A549 (cell line): ENCODE data around the gene CDK5R1. TPM values are rescaled to one million over a fixed set of nuclear protein-coding genes. Genes with fewer than 3 reads are reported as not detected.
"Not testable (repeated sequence)": the region's sequence is repeated elsewhere in the genome, so short reads cannot be mapped to it uniquely, and the experiment has no call there.

ENCODE experiments used
- ATAC-seq, 2 experiments: fragments of 200-7000 bp in 1 of 2; fragments of >200 bp in 1 of 2; cut with Nextera tagmentation in 1 of 2; cut with Tn5 transposase in 1 of 2; 3 replicates each; pipeline versions ENCODE4 v1.8.0 to v1.9.1; 2018 to 2020; ENCODE audit warnings: mild to moderate bottlenecking in 1 of 2, moderate library complexity in 1 of 2
- CTCF ChIA-PET: fragments of 300-600 bp; sonication (Branson Sonifier 250); formaldehyde crosslinking; extraction: SDS; loops from one replicate; lab custom pipeline; 2021; ENCODE audit warnings: antibody characterized with exemption, inconsistent platforms; lab: Yijun Ruan, JAX
- POLR2A ChIA-PET: fragments of 350-600 bp; formaldehyde crosslinking; extraction: SDS; loops from one replicate; lab custom pipeline; 2021; ENCODE audit warnings: antibody characterized with exemption, inconsistent platforms; lab: Yijun Ruan, JAX
- DNase-seq, 2 experiments: peaks; one replicate each; pipeline versions ENCODE4 v3.0.0 to v3.0.0-alpha.2; 2011 to 2016; ENCODE audit warnings: low read depth in 1 of 2, low spot score in 1 of 2
- FAIRE-seq: peaks from 2 replicates; lab custom pipeline; 2011; peaks lifted over from hg19 to GRCh38; lab: Jason Lieb, UNC
- H3K27ac ChIP-seq, 2 experiments: fragments of >200 bp; sonication (Bioruptor Twin); formaldehyde crosslinking; 3 replicates each; pipeline ENCODE4 v1.5.1; 2016 to 2017
- H3K4me1 ChIP-seq: fragments of >200 bp; sonication (Bioruptor Twin); formaldehyde crosslinking; 3 replicates; pipeline ENCODE4 v1.6.1; 2016
- H3K4me2 ChIP-seq: fragments of >200 bp; sonication (Bioruptor Twin); formaldehyde crosslinking; 3 replicates; pipeline ENCODE4 v1.6.1; 2016
- H3K4me3 ChIP-seq: fragments of >200 bp; sonication (Bioruptor Twin); formaldehyde crosslinking; 3 replicates; pipeline ENCODE4 v1.5.1; 2016
- H3K9me3 ChIP-seq: fragments of >200 bp; sonication (Bioruptor Twin); formaldehyde crosslinking; 3 replicates; pipeline ENCODE4 v1.6.1; 2016
- CEBPB ChIP-seq, 2 experiments: fragments of >200 bp in 1 of 2; sonication (Bioruptor Twin) in 1 of 2; formaldehyde crosslinking in 1 of 2; IDR thresholded peaks; 2 replicates each; pipeline ENCODE4 v1.6.1; 2012 to 2016
- CHD2 ChIP-seq: fragments of 150-350 bp; IDR thresholded peaks from 2 replicates; pipeline ENCODE4 v1.6.1; 2014; ENCODE audit warnings: low read length; ENCODE audit not compliant: partially characterized antibody
- EP300 ChIP-seq, 2 experiments: fragments of >200 bp; sonication (Bioruptor Twin); formaldehyde crosslinking; IDR thresholded peaks; 2 replicates in 1 of 2; 3 replicates in 1 of 2; pipeline ENCODE4 v1.6.1; 2016 to 2017
- FOSB ChIP-seq: fragments of 250-450 bp; sonication (Bioruptor Pico); IDR thresholded peaks from 2 replicates; pipeline ENCODE4 v1.5.0; 2020; ENCODE audit warnings: mild to moderate bottlenecking, moderate library complexity
- FOXS1 ChIP-seq: fragments of 250-450 bp; sonication (Bioruptor Pico); IDR thresholded peaks from 2 replicates; pipeline ENCODE4 v1.5.0; 2020; ENCODE audit warnings: mild to moderate bottlenecking, moderate library complexity
- HOXB13 ChIP-seq: fragments of 250-450 bp; sonication (Bioruptor Pico); IDR thresholded peaks from 2 replicates; pipeline ENCODE4 v1.5.0; 2020; ENCODE audit warnings: low read depth, mild to moderate bottlenecking, moderate library complexity
- JUN ChIP-seq, 2 experiments: fragments of >200 bp; sonication (Bioruptor Twin); formaldehyde crosslinking; IDR thresholded peaks; 2 replicates in 1 of 2; 3 replicates in 1 of 2; pipeline ENCODE4 v1.6.1; 2016 to 2017
- JUNB ChIP-seq: fragments of >200 bp; sonication (Bioruptor Twin); formaldehyde crosslinking; IDR thresholded peaks from 2 replicates; pipeline ENCODE4 v1.6.1; 2016
- MAFK ChIP-seq: fragments of 450-650 bp; IDR thresholded peaks from 2 replicates; pipeline ENCODE4 v1.6.1; 2014; ENCODE audit not compliant: partially characterized antibody
- MAX ChIP-seq: IDR thresholded peaks from 2 replicates; pipeline ENCODE4 v1.6.1; 2012
- MAZ ChIP-seq: fragments of 150-350 bp; IDR thresholded peaks from 2 replicates; pipeline ENCODE4 v1.6.1; 2014; ENCODE audit warnings: antibody characterized with exemption, low read depth, low read length, borderline replicate concordance
- NFE2L2 ChIP-seq: fragments of 150-350 bp; conservative IDR thresholded peaks from 2 replicates; pipeline ENCODE4 v1.6.1; 2014; ENCODE audit warnings: low read length
- POLR2AphosphoS2 ChIP-seq: conservative IDR thresholded peaks from 2 replicates; pipeline ENCODE4 v1.6.1; 2012; ENCODE audit warnings: low read length, improper control_type of control experiment, inconsistent platforms
- RAD21 ChIP-seq, 2 experiments: fragments of >200 bp in 1 of 2; sonication (Bioruptor Twin) in 1 of 2; formaldehyde crosslinking in 1 of 2; IDR thresholded peaks in 1 of 2; conservative IDR thresholded peaks in 1 of 2; 2 replicates in 1 of 2; 3 replicates in 1 of 2; pipeline ENCODE4 v1.6.1; 2012 to 2018; ENCODE audit warnings: inconsistent platforms in 1 of 2
- RARB ChIP-seq: fragments of 250-450 bp; sonication (Bioruptor Pico); IDR thresholded peaks from 2 replicates; pipeline ENCODE4 v1.8.0; 2021; ENCODE audit warnings: mild to moderate bottlenecking, moderate library complexity
- SREBF2 ChIP-seq: fragments of 450-650 bp; IDR thresholded peaks from 2 replicates; pipeline ENCODE4 v1.6.1; 2014; ENCODE audit warnings: mild to moderate bottlenecking, moderate library complexity
- USF2 ChIP-seq: fragments of 450-650 bp; IDR thresholded peaks from 2 replicates; pipeline ENCODE4 v1.6.1; 2014; ENCODE audit warnings: antibody characterized with exemption
- WGBS: methylation state at CpG from one replicate; pipeline ENCODE4 v1.1.6; 2017; ENCODE audit errors: missing lambda C conversion rate; 5-methylcytosine and 5-hydroxymethylcytosine counted together
- polyA plus RNA-seq, 4 experiments: library from polyadenylated mRNA; depleted of rRNA in 3 of 4; stranded (reverse); fragments of >200 nt; fragmentation: RNase III in 1 of 4; extraction: RNeasy Plus Mini Kit Qiagen cat#74134 plus additional on column Dnase treatment in 1 of 4; gene quantifications; 2 replicates in 3 of 4; 3 replicates in 1 of 4; pipeline ENCODE4 v1.2.3, GENCODE V29; 2011 to 2017

The CDK5R1 gene
- polyA plus RNA-seq, 2 of the 4 experiments (the other 2 are of a cell fraction), result 0.93 to 2.8 TPM

GRCh38 chr17:32445971-32446370 lies 40.8 kb upstream of the CDK5R1 start:
- FAIRE-seq, result no peak
- H3K4me3 ChIP-seq, result peak overlapping the region; percentile 92
- no peak for TF ChIP-seq RARB
- TF ChIP-seq MAFK, result peak; percentile 92
- TF ChIP-seq NFE2L2, result peak; percentile 84
- TF ChIP-seq, all 56 proteins: peak for 2
- DNase-seq, result peak; percentile 30 to 35
- WGBS, result 37% methylated on average over 2 of the region's 2 CpGs
- CTCF ChIA-PET, result interaction anchor here (2.0 to 9.8 kb wide), 5 partner anchors 11 to 309 kb away, joined by 5 to 138 read pairs (median 13); partner anchors contain the start of gene C17orf75
- ATAC-seq, result no peak
- POLR2A ChIA-PET, result interaction anchor here (2.0 kb wide), 1 partner anchor 96 kb away, joined by 6 read pairs; the partner anchor contains the start of gene ZNF207
- no peaks in the 10 kb centered on the region for H3K9me3 ChIP-seq
- H3K4me2 ChIP-seq, result peak overlapping the region; percentile 84
- peaks cover 19% of the 10 kb centered on the region for H3K4me1 ChIP-seq
- H3K27ac ChIP-seq, result peak overlapping the region in 1 of 2 experiments; percentile 9; a peak in 2 of 6 replicates

- ChIA-PET POLR2A (no interaction called here), CTCF (interaction anchor here (9.8 kb wide), 1 partner anchor 17 kb away, joined by 138 read pairs; no protein-coding TSS in a partner anchor)
- H3K4me3 ChIP-seq, result no peak overlapping the region
- WGBS, result 90% methylated on average over 2 of the region's 2 CpGs
- DNase-seq (no peak), FAIRE-seq (no peak), ATAC-seq (no peak)
- TF ChIP-seq FOXS1 (CRISPR knock-in tag) (no peak), MAX (no peak), CEBPB (IDR thresholded peaks at IDR 0.05) (no peak), USF2 (no peak)
- peak overlapping the region; percentile 84 for H3K4me2 ChIP-seq
- H3K4me1 ChIP-seq, result peaks cover 19% of the 10 kb centered on the region
- H3K9me3 ChIP-seq, result no peaks in the 10 kb centered on the region
- H3K27ac ChIP-seq, result no peak overlapping the region
These were observed 39.8 kb upstream of the CDK5R1 start for GRCh38 chr17:32446949-32447348.

- DNase-seq (no peak), ATAC-seq (no peak), FAIRE-seq (no peak)
- TF ChIP-seq FOSB (CRISPR knock-in tag) (no peak), JUN (IDR thresholded peaks at IDR 0.05) (no peak), EP300 (IDR thresholded peaks at IDR 0.05) (no peak), HOXB13 (CRISPR knock-in tag) (no peak), CHD2 (no peak), JUNB (no peak), POLR2AphosphoS2 (no peak), RAD21 (conservative IDR thresholded peaks at IDR 0.05 in 1 of 2, IDR thresholded peaks at IDR 0.05 in 1 of 2) (no peak), MAZ (no peak), SREBF2 (no peak)
- ChIA-PET CTCF (interaction anchor here (9.8 kb wide), 1 partner anchor 14 kb away, joined by 138 read pairs; no protein-coding TSS in a partner anchor), POLR2A (no interaction called here)
- peaks cover 19% of the 10 kb centered on the region for H3K4me1 ChIP-seq
- no peak overlapping the region for H3K4me3 ChIP-seq
- H3K4me2 ChIP-seq, result no peak overlapping the region
- 95% methylated on average over 5 of the region's 5 CpGs for WGBS
- H3K9me3 ChIP-seq, result no peaks in the 10 kb centered on the region
- no peak overlapping the region for H3K27ac ChIP-seq
These were observed 36.8 kb upstream of the CDK5R1 start for GRCh38 chr17:32449963-32450362.

GRCh38 chr17:32450379-32450778 lies 36.4 kb upstream of the CDK5R1 start:
- H3K27ac ChIP-seq, H3K4me3 ChIP-seq, FAIRE-seq, POLR2A ChIA-PET, DNase-seq, ATAC-seq, H3K9me3 ChIP-seq, H3K4me2 ChIP-seq: not testable (repeated sequence)
- 94% methylated on average over 6 of the region's 6 CpGs for WGBS
- peaks cover 19% of the 10 kb centered on the region for H3K4me1 ChIP-seq
- CTCF ChIA-PET, result interaction anchor here (9.8 kb wide), 1 partner anchor 13 kb away, joined by 138 read pairs; no protein-coding TSS in a partner anchor
